ENCODE results near the gene SUPT3H.

- TF ChIP-seq CTCF (IDR thresholded peaks at IDR 0.05) (no peak), POLR2A (IDR thresholded peaks at IDR 0.05) (no peak)
Observed at GRCh38 chr6:45371924-45372573, 5.7 kb downstream of the SUPT3H start.

Data from ovary (tissue), 3 donors.